H1 (cell line): ENCODE measurements around the gene SYCE3. TPM values are rescaled to one million over a fixed set of nuclear protein-coding genes. Genes with fewer than 3 reads are reported as not detected.

Experiments used
- CTCF ChIA-PET: fragments of 300-600 bp; sonication (Branson Sonifier 250); formaldehyde crosslinking; loops from one replicate; lab custom pipeline; 2021; ENCODE audit not compliant: partially characterized antibody; lab: Charles Lee
- POLR2A ChIA-PET: fragments of 300-600 bp; sonication (Branson Sonifier 250); formaldehyde crosslinking; loops from one replicate; lab custom pipeline; 2021; ENCODE audit warnings: inconsistent platforms; ENCODE audit not compliant: partially characterized antibody; lab: Charles Lee
- DNase-seq, 2 experiments: peaks; one replicate each; pipeline versions ENCODE4 v3.0.0 to v3.0.0-alpha.2; 2010 to 2022; ENCODE audit warnings: low spot score in 2 of 2, low read depth in 1 of 2, mixed read lengths in 1 of 2
- FAIRE-seq: peaks from 2 replicates; lab custom pipeline; 2011; peaks lifted over from hg19 to GRCh38; lab: Jason Lieb, UNC
- H2AFZ ChIP-seq: 2 replicates; pipeline ENCODE4 v1.8.1; 2012; ENCODE audit warnings: low read length, inconsistent platforms
- H2AK5ac ChIP-seq: 2 replicates; pipeline ENCODE4 v1.6.1; 2013; ENCODE audit warnings: low read depth, low read length
- H2BK120ac ChIP-seq: replicated peaks from 2 replicates; pipeline ENCODE3; 2013; ENCODE audit warnings: low read depth, low read length, inconsistent platforms
- H2BK12ac ChIP-seq: 2 replicates; pipeline ENCODE4 v1.6.1; 2013; ENCODE audit warnings: low read depth, low read length
- H2BK15ac ChIP-seq: 2 replicates; pipeline ENCODE4 v1.6.1; 2013; ENCODE audit warnings: low read length
- H2BK20ac ChIP-seq: 2 replicates; pipeline ENCODE4 v1.6.1; 2013; ENCODE audit warnings: low read length
- H2BK5ac ChIP-seq: 2 replicates; pipeline ENCODE4 v1.6.1; 2013; ENCODE audit warnings: low read depth, low read length
- H3K14ac ChIP-seq: 2 replicates; pipeline ENCODE4 v1.6.1; 2013; ENCODE audit warnings: inconsistent platforms; ENCODE audit not compliant: insufficient read length
- H3K18ac ChIP-seq: 2 replicates; pipeline ENCODE4 v1.6.1; 2013; ENCODE audit warnings: low read length; ENCODE audit errors: extremely low read depth
- H3K23ac ChIP-seq: 2 replicates; pipeline ENCODE4 v1.6.1; 2013; ENCODE audit warnings: inconsistent platforms; ENCODE audit not compliant: insufficient read length
- H3K23me2 ChIP-seq: 2 replicates; pipeline ENCODE4 v1.6.1; 2013; ENCODE audit warnings: low read depth, low read length
- H3K27ac ChIP-seq: 2 replicates; pipeline ENCODE4 v1.6.1; 2011; ENCODE audit warnings: low read depth, low read length, inconsistent platforms
- H3K27me3 ChIP-seq, 4 experiments: replicated peaks in 1 of 4; 1 replicate in 1 of 4; 2 replicates in 3 of 4; pipeline versions ENCODE4 v1.6.1 to v1.8.1; 2011 to 2013; ENCODE audit warnings: low read length in 3 of 4, mild to moderate bottlenecking in 3 of 4, inconsistent platforms in 2 of 4, mixed read lengths in 2 of 4, moderate library complexity in 1 of 4; ENCODE audit not compliant: control insufficient read depth in 3 of 4, insufficient read depth in 3 of 4; ENCODE audit errors: extremely low read depth in 1 of 4
- H3K36me3 ChIP-seq, 4 experiments: 2 replicates each; pipeline versions ENCODE4 v1.6.1 to v1.8.1; 2011 to 2013; ENCODE audit warnings: mild to moderate bottlenecking in 4 of 4, low read length in 3 of 4, moderate library complexity in 2 of 4, control low read depth in 1 of 4, inconsistent platforms in 1 of 4; ENCODE audit not compliant: insufficient read depth in 4 of 4, control insufficient read depth in 2 of 4
- H3K4ac ChIP-seq: replicated peaks from 2 replicates; pipeline ENCODE3; 2013; ENCODE audit warnings: low read length, low read depth, mixed read lengths, inconsistent platforms; ENCODE audit not compliant: insufficient read length
- H3K4me1 ChIP-seq, 4 experiments: replicated peaks in 1 of 4; 1 replicate in 1 of 4; 2 replicates in 3 of 4; pipeline versions ENCODE4 v1.6.1 to v1.8.1; 2011 to 2013; ENCODE audit warnings: low read length in 3 of 4, inconsistent platforms in 2 of 4, mixed read lengths in 1 of 4; ENCODE audit not compliant: insufficient read depth in 4 of 4, control insufficient read depth in 3 of 4
- H3K4me2 ChIP-seq, 2 experiments: 2 replicates each; pipeline versions ENCODE4 v1.6.1 to v1.8.1; 2011 to 2013; ENCODE audit warnings: low read depth in 2 of 2, low read length in 2 of 2, control low read depth in 1 of 2, inconsistent platforms in 1 of 2, mild to moderate bottlenecking in 1 of 2; ENCODE audit not compliant: insufficient read depth in 1 of 2
- H3K4me3 ChIP-seq, 4 experiments: fragments of 200-600, 300-600 bp in 1 of 4; sonication (generic), shearing (Covaris generic), sonication (Bioruptor Twin) in 1 of 4; 2 replicates each; pipeline versions ENCODE4 v1.5.1 to v1.8.1; 2011 to 2016; ENCODE audit warnings: low read length in 4 of 4, low read depth in 3 of 4, control low read depth in 2 of 4, inconsistent platforms in 2 of 4, mild to moderate bottlenecking in 2 of 4, mixed read lengths in 1 of 4, moderate library complexity in 1 of 4; ENCODE audit not compliant: insufficient read depth in 2 of 4; ENCODE audit errors: extremely low read depth in 1 of 4
- H3K56ac ChIP-seq: replicated peaks from 2 replicates; pipeline ENCODE3; 2013; ENCODE audit warnings: low read depth, mild to moderate bottlenecking, mixed read lengths, low read length, inconsistent platforms; ENCODE audit not compliant: insufficient read length
- H3K79me1 ChIP-seq: 2 replicates; pipeline ENCODE4 v1.6.1; 2013; ENCODE audit warnings: low read depth, low read length, control low read depth
- H3K79me2 ChIP-seq, 2 experiments: 2 replicates each; pipeline versions ENCODE4 v1.6.1 to v1.8.1; 2012 to 2013; ENCODE audit warnings: low read length in 2 of 2, mild to moderate bottlenecking in 2 of 2, inconsistent platforms in 1 of 2; ENCODE audit not compliant: insufficient read depth in 2 of 2, control insufficient read depth in 1 of 2
- H3K9ac ChIP-seq, 4 experiments: replicated peaks in 1 of 4; 1 replicate in 1 of 4; 2 replicates in 3 of 4; pipeline versions ENCODE4 v1.6.1 to v1.8.1; 2011 to 2013; ENCODE audit warnings: low read depth in 3 of 4, low read length in 3 of 4, control low read depth in 2 of 4, mild to moderate bottlenecking in 2 of 4, moderate library complexity in 2 of 4, inconsistent platforms in 1 of 4; ENCODE audit errors: extremely low read depth in 1 of 4
- H3K9me3 ChIP-seq, 2 experiments: 2 replicates each; pipeline versions ENCODE4 v1.6.1 to v1.8.1; 2012 to 2013; ENCODE audit warnings: mild to moderate bottlenecking in 2 of 2, moderate library complexity in 2 of 2, control low read depth in 1 of 2, inconsistent platforms in 1 of 2, low read depth in 1 of 2, low read length in 1 of 2, mixed read lengths in 1 of 2; ENCODE audit not compliant: insufficient read depth in 2 of 2
- H4K20me1 ChIP-seq, 2 experiments: replicated peaks in 1 of 2; 2 replicates each; pipeline versions ENCODE3 to v1.8.1; 2011 to 2013; ENCODE audit warnings: inconsistent platforms in 2 of 2, low read length in 2 of 2, mild to moderate bottlenecking in 1 of 2; ENCODE audit not compliant: insufficient read depth in 2 of 2, control insufficient read depth in 1 of 2
- H4K5ac ChIP-seq: 2 replicates; pipeline ENCODE4 v1.6.1; 2013; ENCODE audit warnings: low read length, low read depth, mixed read lengths, inconsistent platforms; ENCODE audit not compliant: insufficient read length
- H4K8ac ChIP-seq: 2 replicates; pipeline ENCODE4 v1.8.0; 2013; ENCODE audit warnings: mild to moderate bottlenecking, moderate library complexity, low read length, inconsistent platforms; ENCODE audit not compliant: insufficient read depth; ENCODE audit errors: extremely low read depth
- H4K91ac ChIP-seq: replicated peaks from 2 replicates; pipeline ENCODE3; 2013; ENCODE audit warnings: low read length, mixed read lengths, inconsistent platforms; ENCODE audit not compliant: insufficient read length
- E2F6 ChIP-seq: IDR thresholded peaks from 2 replicates; pipeline ENCODE4 v1.6.1; 2012; ENCODE audit warnings: inconsistent platforms
- GABPA ChIP-seq: IDR thresholded peaks from 2 replicates; pipeline ENCODE4 v1.6.1; 2011; ENCODE audit warnings: mild to moderate bottlenecking, low read length, moderate library complexity, borderline replicate concordance; ENCODE audit not compliant: insufficient read depth
- GTF2F1 ChIP-seq: IDR thresholded peaks from 2 replicates; pipeline ENCODE4 v1.6.1; 2012; ENCODE audit warnings: low read depth, low read length, improper control_type of control experiment, borderline replicate concordance
- KDM4A ChIP-seq: IDR thresholded peaks from one replicate; pipeline ENCODE4 v1.7.1; 2012; ENCODE audit warnings: low read depth, mild to moderate bottlenecking, moderate library complexity, low read length, inconsistent platforms; ENCODE audit not compliant: severe bottlenecking
- RAD21 ChIP-seq, 2 experiments: IDR thresholded peaks in 1 of 2; conservative IDR thresholded peaks in 1 of 2; 2 replicates each; pipeline ENCODE4 v1.6.1; 2011; ENCODE audit warnings: low read depth in 2 of 2, low read length in 2 of 2, improper control_type of control experiment in 1 of 2, inconsistent platforms in 1 of 2, mild to moderate bottlenecking in 1 of 2, moderate library complexity in 1 of 2
- SIN3A ChIP-seq, 2 experiments: IDR thresholded peaks in 1 of 2; conservative IDR thresholded peaks in 1 of 2; 2 replicates each; pipeline ENCODE4 v1.6.1; 2011 to 2012; ENCODE audit warnings: low read length in 2 of 2, improper control_type of control experiment in 1 of 2, low read depth in 1 of 2, mild to moderate bottlenecking in 1 of 2
- WGBS, 2 experiments: shearing (Covaris generic) in 1 of 2; methylation state at CpG; one replicate each; pipeline versions ENCODE4 v1.1.6 to v1.1.7; 2013 to 2015; ENCODE audit warnings: low lambda C conversion rate in 2 of 2, mixed read lengths in 2 of 2, inconsistent platforms in 1 of 2, low coverage in 1 of 2, missing lambda C conversion rate in 1 of 2; ENCODE audit not compliant: insufficient replicate concordance in 2 of 2, insufficient coverage in 1 of 2, insufficient read length in 1 of 2; ENCODE audit errors: extremely low coverage in 1 of 2, missing lambda C conversion rate in 1 of 2; 5-methylcytosine and 5-hydroxymethylcytosine counted together
- polyA plus RNA-seq, 7 experiments: library from polyadenylated mRNA; depleted of rRNA in 3 of 7; stranded (reverse) in 5 of 7; unstranded in 2 of 7; fragments of >200 nt in 5 of 7; fragments of 200-250 nt in 2 of 7; gene quantifications; 1 replicate in 5 of 7; 2 replicates in 1 of 7; 4 replicates in 1 of 7; pipeline versions ENCODE4 v1.2.1 to v1.2.3, GENCODE V29; 2011 to 2013; ENCODE audit warnings: missing spikeins in 2 of 7, mixed read lengths in 2 of 7
- total RNA-seq: library from RNA; stranded (reverse); fragmentation: NEBNext Ultra II Directional; extraction: Animal tissue kit (Norgen Biotek cat#: 25700); gene quantifications from 2 replicates; pipeline ENCODE4 v1.2.1, GENCODE V29; 2021
- TF ChIP-seq, protein P1 (sequence below), 3 experiments: IDR thresholded peaks; 1 replicate in 2 of 3; 2 replicates in 1 of 3; pipeline versions ENCODE4 v1.5.1 to v1.6.1; 2011; ENCODE audit warnings: low read length in 3 of 3, mild to moderate bottlenecking in 3 of 3, inconsistent platforms in 2 of 3, low read depth in 1 of 3, moderate library complexity in 1 of 3; ENCODE audit not compliant: insufficient read depth in 1 of 3; ENCODE audit errors: control extremely low read depth in 1 of 3

Gene SYCE3
- total and polyA plus RNA-seq, 2 of the 8 experiments (the other 6 are each of a cell fraction or from before 2014, with no cell fraction given), result 1.9 TPM; not detected in 1

DNA sequence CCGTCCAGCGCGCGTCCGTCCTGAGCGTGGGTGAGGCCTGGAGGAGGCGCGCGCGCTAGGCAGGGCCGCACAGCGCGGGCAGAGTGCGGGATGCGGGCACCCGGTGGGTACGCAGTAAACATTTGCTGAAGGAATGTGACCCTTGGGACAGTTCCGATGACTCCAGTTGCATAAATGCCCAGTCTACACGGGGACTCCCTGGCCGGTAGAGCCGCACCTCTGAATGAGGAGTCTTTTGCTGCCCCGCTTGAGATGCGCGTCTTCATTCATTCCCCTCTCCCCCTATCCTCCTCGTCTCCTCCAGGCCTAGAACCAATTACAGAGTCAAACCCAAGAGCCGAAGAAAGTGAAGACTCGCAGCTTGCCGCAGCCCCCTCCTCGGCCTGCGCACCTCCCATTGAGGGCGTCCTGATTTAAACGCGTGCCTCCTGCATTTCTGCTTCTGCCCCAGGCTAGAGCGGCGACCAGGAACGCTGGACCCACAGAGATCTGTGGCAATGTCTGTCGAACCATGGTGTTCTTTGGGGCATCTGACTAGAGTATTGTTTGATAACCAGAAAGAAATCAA, 20.7 kb upstream of the SYCE3 start:
- H2BK120ac ChIP-seq, result no peak overlapping the region
- peak overlapping the region; percentile 62 to 78 (median 64) for H3K9ac ChIP-seq
- H4K5ac ChIP-seq, result no peak overlapping the region
- peaks cover 0 to 7% of the 10 kb centered on the region in 2 experiments; a peak in 1 of 4 replicates for H3K79me2 ChIP-seq
- no peak overlapping the region for H2AFZ ChIP-seq
- CTCF ChIA-PET, result interaction anchor here (1.6 kb wide), 1 partner anchor 44 kb away, joined by 5 read pairs; no protein-coding TSS in a partner anchor
- no peak overlapping the region for H2BK20ac ChIP-seq
- H4K91ac ChIP-seq, result no peak overlapping the region
- peaks cover 10% of the 10 kb centered on the region; the same call in 1 of the 2 replicates for H3K23me2 ChIP-seq
- no peaks in the 10 kb centered on the region for H3K27me3 ChIP-seq
- H3K18ac ChIP-seq, result peak overlapping the region; percentile 71
- no peak overlapping the region for H3K23ac ChIP-seq
- POLR2A ChIA-PET, result interaction anchor here (0.9 to 2.6 kb wide), 2 partner anchors 18 to 20 kb away, joined by 3 to 15 read pairs; partner anchors contain the start of gene SYCE3
- H3K9me3 ChIP-seq, result no peaks in the 10 kb centered on the region
- no peak for DNase-seq
- FAIRE-seq, result no peak
- H4K20me1 ChIP-seq, result peaks cover 0 to 3% of the 10 kb centered on the region in 2 experiments
- peaks cover 0 to 9% (median 4%) of the 10 kb centered on the region in 4 experiments; a peak in 5 of 8 replicates for H3K36me3 ChIP-seq
- H2BK5ac ChIP-seq, result peak overlapping the region; percentile 44; the same call in 1 of the 2 replicates
- H3K27ac ChIP-seq, result no peak overlapping the region; the same call in 1 of the 2 replicates
- no peak overlapping the region for H2BK15ac ChIP-seq
- WGBS, 2 experiments, result 13% methylated on average over 30 of the region's 37 CpGs; no CpG with 5 or more reads in 1 of the 2 experiments
- H3K14ac ChIP-seq, result no peak overlapping the region
- H3K4ac ChIP-seq, result no peak overlapping the region
- no peak overlapping the region for H4K8ac ChIP-seq
- H3K79me1 ChIP-seq, result peaks cover 7% of the 10 kb centered on the region; the same call in 1 of the 2 replicates
- H3K4me3 ChIP-seq, result peak overlapping the region; percentile 72 to 91 (median 80)
- peaks cover 4 to 15% (median 7%) of the 10 kb centered on the region in 4 experiments for H3K4me1 ChIP-seq
- TF ChIP-seq E2F6, result no peak
- TF ChIP-seq SIN3A (conservative IDR thresholded peaks at IDR 0.05 in 1 of 2, IDR thresholded peaks at IDR 0.05 in 1 of 2; ENCODE audit: low read depth in 1 of 2, low read length in 2 of 2), result peak in 1 of 2 experiments; percentile 44; a peak in 1 of 4 replicates
- TF ChIP-seq, protein P1, sequence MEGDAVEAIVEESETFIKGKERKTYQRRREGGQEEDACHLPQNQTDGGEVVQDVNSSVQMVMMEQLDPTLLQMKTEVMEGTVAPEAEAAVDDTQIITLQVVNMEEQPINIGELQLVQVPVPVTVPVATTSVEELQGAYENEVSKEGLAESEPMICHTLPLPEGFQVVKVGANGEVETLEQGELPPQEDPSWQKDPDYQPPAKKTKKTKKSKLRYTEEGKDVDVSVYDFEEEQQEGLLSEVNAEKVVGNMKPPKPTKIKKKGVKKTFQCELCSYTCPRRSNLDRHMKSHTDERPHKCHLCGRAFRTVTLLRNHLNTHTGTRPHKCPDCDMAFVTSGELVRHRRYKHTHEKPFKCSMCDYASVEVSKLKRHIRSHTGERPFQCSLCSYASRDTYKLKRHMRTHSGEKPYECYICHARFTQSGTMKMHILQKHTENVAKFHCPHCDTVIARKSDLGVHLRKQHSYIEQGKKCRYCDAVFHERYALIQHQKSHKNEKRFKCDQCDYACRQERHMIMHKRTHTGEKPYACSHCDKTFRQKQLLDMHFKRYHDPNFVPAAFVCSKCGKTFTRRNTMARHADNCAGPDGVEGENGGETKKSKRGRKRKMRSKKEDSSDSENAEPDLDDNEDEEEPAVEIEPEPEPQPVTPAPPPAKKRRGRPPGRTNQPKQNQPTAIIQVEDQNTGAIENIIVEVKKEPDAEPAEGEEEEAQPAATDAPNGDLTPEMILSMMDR (IDR thresholded peaks at IDR 0.05; ENCODE audit: control extremely low read depth in 1 of 3, insufficient read depth in 1 of 3, low read depth in 1 of 3, low read length in 3 of 3), result no peak
- no peak for TF ChIP-seq RAD21 (IDR thresholded peaks at IDR 0.05 in 1 of 2, conservative IDR thresholded peaks at IDR 0.05 in 1 of 2; ENCODE audit: low read depth in 2 of 2, low read length in 2 of 2)
- peak; percentile 14 for TF ChIP-seq KDM4A
- 0 out of 2 replicates have a peak, but pooled peaks have one; percentile 57 for TF ChIP-seq GABPA
- TF ChIP-seq GTF2F1, result no peak
- TF ChIP-seq, all 59 proteins: peak for 3
- no peak overlapping the region for H2AK5ac ChIP-seq
- H3K4me2 ChIP-seq, result peak overlapping the region; percentile 95 to 96
- no peak overlapping the region for H2BK12ac ChIP-seq
- no peak overlapping the region for H3K56ac ChIP-seq
